Transverse colon (tissue), 4 donors: ENCODE measurements around the gene PAQR4. TPM values are rescaled to one million over a fixed set of nuclear protein-coding genes. Genes with fewer than 3 reads are reported as not detected.

Experiments used
- DNase-seq: peaks from one replicate; pipeline ENCODE4 v3.0.0-alpha.2; 2019
- H3K27ac ChIP-seq, 4 donors: fragments of 200-600 bp; sonication (generic); 2 replicates each; pipeline ENCODE4 v1.5.1; 2016 to 2018; ENCODE audit warnings: inconsistent platforms in 4 of 4
- H3K27me3 ChIP-seq: fragments of 200-600 bp; sonication (generic); 2 replicates; pipeline ENCODE4 v1.5.1; 2017; ENCODE audit warnings: inconsistent platforms
- H3K36me3 ChIP-seq, 4 donors: fragments of 200-600 bp; sonication (generic); 2 replicates each; pipeline ENCODE4 v1.5.1; 2017 to 2019; ENCODE audit warnings: inconsistent platforms in 4 of 4
- H3K4me1 ChIP-seq, 4 donors: fragments of 200-600 bp; sonication (generic); 2 replicates each; pipeline ENCODE4 v1.5.1; 2017 to 2020; ENCODE audit warnings: inconsistent platforms in 4 of 4
- H3K4me3 ChIP-seq, 4 donors: fragments of 200-600 bp; sonication (generic); 1 replicate in 1 of 4; 2 replicates in 3 of 4; pipeline versions ENCODE4 v1.5.1 to v1.6.1; 2017 to 2019; ENCODE audit warnings: inconsistent platforms in 4 of 4
- H3K9me3 ChIP-seq, 2 donors: fragments of 200-600 bp; sonication (generic); 2 replicates each; pipeline ENCODE4 v1.5.1; 2017 to 2019; ENCODE audit warnings: inconsistent platforms in 2 of 2
- CTCF ChIP-seq, 5 experiments: fragments of 200-600 bp in 3 of 5; fragments of 450-650 bp in 2 of 5; sonication (generic) in 3 of 5; IDR thresholded peaks; 1 replicate in 2 of 5; 2 replicates in 3 of 5; pipeline ENCODE4 v1.5.1; 2016 to 2017; ENCODE audit warnings: antibody characterized with exemption in 5 of 5, inconsistent platforms in 3 of 5, mild to moderate bottlenecking in 2 of 5, moderate library complexity in 1 of 5
- EP300 ChIP-seq: sonication (generic); formaldehyde crosslinking; IDR thresholded peaks from one replicate; pipeline ENCODE4 v1.6.1; 2017; ENCODE audit warnings: antibody characterized with exemption, low read depth
- POLR2A ChIP-seq: fragments of 450-650 bp; IDR thresholded peaks from one replicate; pipeline ENCODE4 v1.6.1; 2016; ENCODE audit warnings: antibody characterized with exemption, mild to moderate bottlenecking, moderate library complexity
- POLR2AphosphoS5 ChIP-seq, 3 donors: sonication (generic); formaldehyde crosslinking; IDR thresholded peaks; one replicate each; pipeline ENCODE4 v1.6.1; 2016; ENCODE audit warnings: antibody characterized with exemption in 3 of 3
- WGBS, 2 donors: methylation state at CpG; one replicate each; pipeline ENCODE4 v1.1.5; 2018; ENCODE audit warnings: low coverage in 1 of 2; 5-methylcytosine and 5-hydroxymethylcytosine counted together
- in situ Hi-C, 4 donors: fragments of 200-750 bp; cut with MboI; loops; one replicate each; pipeline versions ENCODE4 v1.15.0 to v1.15.1; 2017; ENCODE audit warnings: low sequenced_read_pairs in 3 of 4, low pct_ligation_motif_present in 1 of 4, low pct_unique_long_range_greater_than_20kb in 1 of 4
- intact Hi-C: fragments of 100-400 bp; cut with DNase I; formaldehyde crosslinking; loops from one replicate; pipeline ENCODE4 v1.15.1; 2023; ENCODE audit warnings: low total_unique reads
- total RNA-seq, 4 donors: library from RNA; depleted of rRNA; stranded (reverse); fragments of >200 nt; gene quantifications; one replicate each; pipeline ENCODE4 v1.1.0, GENCODE V29; 2016

Gene PAQR4
- total RNA-seq, 4 donors from 2014 or later, result 3.0 to 5.9 (median 4.4) TPM; not detected in 1

GRCh38 chr16:3015865-3016521, 46.8 kb downstream of the PAQR4 start:
- 81 to 100% methylated on average over 3 to 12 of the region's 13 CpGs for WGBS, 2 donors
- DNase-seq, result no peak
- Histone ChIP-seq H3K4me1 (peaks cover 3 to 28% (median 13%) of the 10 kb centered on the region in 4 donors), H3K27ac (no peak overlapping the region), H3K36me3 (no peaks in the 10 kb centered on the region), H3K9me3 (no peaks in the 10 kb centered on the region), H3K4me3 (no peak overlapping the region), H3K27me3 (peaks cover 47% of the 10 kb centered on the region)
- TF ChIP-seq CTCF (IDR thresholded peaks at IDR 0.05) (no peak), POLR2AphosphoS5 (IDR thresholded peaks at IDR 0.05) (no peak), EP300 (no peak), POLR2A (no peak)
- in situ Hi-C loops, result no loop called here
- intact Hi-C loops, result no loop called here

GRCh38 chr16:3017344-3017743, 48.2 kb downstream of the PAQR4 start:
- H3K4me1 ChIP-seq, result peaks cover 14 to 37% (median 26%) of the 10 kb centered on the region in 4 donors
- DNase-seq, result no peak

GRCh38 chr16:3017794-3018506, 48.8 kb downstream of the PAQR4 start, which contains the start of gene CLDN6:
TSS of gene CLDN6 (minus strand) at chr16:3018183. CDS start at chr16:3016021, 2,162 bp downstream.
- DNase-seq, result peak; percentile 32
- intact Hi-C loops, result no loop called here
- no peak for TF ChIP-seq EP300
- TF ChIP-seq POLR2AphosphoS5 (IDR thresholded peaks at IDR 0.05), result no peak
- TF ChIP-seq POLR2A, result no peak
- TF ChIP-seq CTCF (IDR thresholded peaks at IDR 0.05), result no peak
- no peaks in the 10 kb centered on the region for H3K36me3 ChIP-seq
- no peak within 1 kb of the TSS for H3K27ac ChIP-seq
- 20% methylated on average over 32 of the region's 52 CpGs; no CpG with 5 or more reads in 1 of the 2 donors for WGBS, 2 donors
- H3K4me1 ChIP-seq, result peaks cover 20 to 38% (median 32%) of the 10 kb centered on the region in 4 donors
- H3K9me3 ChIP-seq, result no peaks in the 10 kb centered on the region
- no peak within 1 kb of the TSS for H3K4me3 ChIP-seq
- peaks cover 32% of the 10 kb centered on the region for H3K27me3 ChIP-seq
- in situ Hi-C loops, result no loop called here

More at GRCh38 chr16:3017344-3017743, 48.2 kb downstream of the PAQR4 start:
- TF ChIP-seq CTCF (IDR thresholded peaks at IDR 0.05) (no peak), POLR2A (no peak), POLR2AphosphoS5 (IDR thresholded peaks at IDR 0.05) (no peak), EP300 (no peak)
- intact Hi-C loops, result no loop called here
- no peak overlapping the region for H3K4me3 ChIP-seq
- H3K27ac ChIP-seq, result no peak overlapping the region
- WGBS, 2 donors, result 70% methylated on average over 19 of the region's 20 CpGs; no CpG with 5 or more reads in 1 of the 2 donors
- no peaks in the 10 kb centered on the region for H3K36me3 ChIP-seq
- no peaks in the 10 kb centered on the region for H3K9me3 ChIP-seq
- in situ Hi-C loops, result no loop called here
- H3K27me3 ChIP-seq, result peaks cover 39% of the 10 kb centered on the region

GRCh38 chr16:3019594-3020246, 50.6 kb downstream of the PAQR4 start:
- 36% methylated on average over 37 of the region's 40 CpGs; no CpG with 5 or more reads in 1 of the 2 donors for WGBS, 2 donors
- DNase-seq, result no peak
- Histone ChIP-seq H3K4me3 (peak overlapping the region; percentile 2 to 66 (median 52)), H3K4me1 (peaks cover 24 to 52% (median 43%) of the 10 kb centered on the region in 4 donors), H3K9me3 (no peaks in the 10 kb centered on the region), H3K27ac (peak overlapping the region; percentile 92 to 94 (median 93)), H3K27me3 (peaks cover 21% of the 10 kb centered on the region), H3K36me3 (no peaks in the 10 kb centered on the region)
- intact Hi-C loops, result no loop called here
- in situ Hi-C loops, result no loop called here
- no peak for TF ChIP-seq CTCF (IDR thresholded peaks at IDR 0.05)
- TF ChIP-seq POLR2AphosphoS5 (IDR thresholded peaks at IDR 0.05), result no peak
- TF ChIP-seq EP300, result no peak
- no peak for TF ChIP-seq POLR2A
